Body of pancreas (tissue), 4 donors: Measurements from ENCODE around the gene MAML3.

ENCODE experiments used
- POLR2A ChIP-seq, 3 donors: fragments of 450-650 bp; IDR thresholded peaks; one replicate each; pipeline ENCODE4 v1.6.1; 2016; ENCODE audit warnings: antibody characterized with exemption in 3 of 3, mild to moderate bottlenecking in 2 of 3
- TF ChIP-seq, protein P1 (sequence below), 7 experiments: fragments of 450-650 bp in 4 of 7; fragments of 200-600 bp in 3 of 7; sonication (generic) in 3 of 7; IDR thresholded peaks; one replicate each; pipeline ENCODE4 v1.5.1; 2016 to 2019; ENCODE audit warnings: antibody characterized with exemption in 7 of 7

DNA sequence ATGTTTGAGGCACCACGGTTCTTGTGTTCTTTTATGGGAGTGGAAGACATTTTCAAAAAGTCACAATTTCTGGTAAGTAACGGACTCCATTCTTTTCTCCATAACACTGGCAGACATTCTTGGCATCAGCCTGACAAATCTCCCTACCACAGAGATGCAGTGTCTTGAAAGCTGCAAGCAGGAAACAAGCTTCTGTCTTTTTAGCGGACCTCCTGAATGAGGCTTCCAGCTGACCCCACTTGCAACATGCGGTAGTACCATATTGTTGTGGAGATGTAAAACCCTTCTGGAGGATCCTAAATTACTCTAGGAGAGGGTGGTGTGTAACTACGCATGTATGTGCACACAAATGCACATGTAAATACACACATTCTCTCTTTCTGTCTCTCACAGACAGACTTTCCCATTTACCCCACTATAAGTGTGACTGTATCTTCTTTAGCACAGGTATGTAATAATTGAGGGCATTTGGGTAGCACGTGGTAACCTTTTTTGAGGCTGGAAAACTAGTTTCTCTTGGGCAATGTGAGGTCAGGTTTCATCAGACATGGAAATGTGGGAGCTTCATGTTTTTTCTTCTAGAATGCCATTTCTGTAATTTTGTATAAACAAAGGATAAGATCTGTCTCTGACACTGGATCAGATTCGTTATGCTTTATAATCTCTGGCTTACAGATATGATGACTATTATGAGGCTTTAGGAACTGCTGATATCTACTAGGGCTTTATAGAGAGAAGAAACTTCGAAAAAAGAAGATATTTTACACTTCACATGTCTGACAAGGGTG is 358.3 kb downstream of the MAML3 start:
- TF ChIP-seq, protein P1, sequence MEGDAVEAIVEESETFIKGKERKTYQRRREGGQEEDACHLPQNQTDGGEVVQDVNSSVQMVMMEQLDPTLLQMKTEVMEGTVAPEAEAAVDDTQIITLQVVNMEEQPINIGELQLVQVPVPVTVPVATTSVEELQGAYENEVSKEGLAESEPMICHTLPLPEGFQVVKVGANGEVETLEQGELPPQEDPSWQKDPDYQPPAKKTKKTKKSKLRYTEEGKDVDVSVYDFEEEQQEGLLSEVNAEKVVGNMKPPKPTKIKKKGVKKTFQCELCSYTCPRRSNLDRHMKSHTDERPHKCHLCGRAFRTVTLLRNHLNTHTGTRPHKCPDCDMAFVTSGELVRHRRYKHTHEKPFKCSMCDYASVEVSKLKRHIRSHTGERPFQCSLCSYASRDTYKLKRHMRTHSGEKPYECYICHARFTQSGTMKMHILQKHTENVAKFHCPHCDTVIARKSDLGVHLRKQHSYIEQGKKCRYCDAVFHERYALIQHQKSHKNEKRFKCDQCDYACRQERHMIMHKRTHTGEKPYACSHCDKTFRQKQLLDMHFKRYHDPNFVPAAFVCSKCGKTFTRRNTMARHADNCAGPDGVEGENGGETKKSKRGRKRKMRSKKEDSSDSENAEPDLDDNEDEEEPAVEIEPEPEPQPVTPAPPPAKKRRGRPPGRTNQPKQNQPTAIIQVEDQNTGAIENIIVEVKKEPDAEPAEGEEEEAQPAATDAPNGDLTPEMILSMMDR (IDR thresholded peaks at IDR 0.05), result no peak
- no peak for TF ChIP-seq POLR2A (IDR thresholded peaks at IDR 0.05)
